ENCODE results near the gene SLC35B2.
A peak's percentile ranks its signal among the peaks of the same experiment; 100 is the strongest.

- TF ChIP-seq EZH2 (IDR thresholded peaks at IDR 0.05; ENCODE audit: low read length, missing control alignments) = peak; percentile 93
- TF ChIP-seq, protein P1, sequence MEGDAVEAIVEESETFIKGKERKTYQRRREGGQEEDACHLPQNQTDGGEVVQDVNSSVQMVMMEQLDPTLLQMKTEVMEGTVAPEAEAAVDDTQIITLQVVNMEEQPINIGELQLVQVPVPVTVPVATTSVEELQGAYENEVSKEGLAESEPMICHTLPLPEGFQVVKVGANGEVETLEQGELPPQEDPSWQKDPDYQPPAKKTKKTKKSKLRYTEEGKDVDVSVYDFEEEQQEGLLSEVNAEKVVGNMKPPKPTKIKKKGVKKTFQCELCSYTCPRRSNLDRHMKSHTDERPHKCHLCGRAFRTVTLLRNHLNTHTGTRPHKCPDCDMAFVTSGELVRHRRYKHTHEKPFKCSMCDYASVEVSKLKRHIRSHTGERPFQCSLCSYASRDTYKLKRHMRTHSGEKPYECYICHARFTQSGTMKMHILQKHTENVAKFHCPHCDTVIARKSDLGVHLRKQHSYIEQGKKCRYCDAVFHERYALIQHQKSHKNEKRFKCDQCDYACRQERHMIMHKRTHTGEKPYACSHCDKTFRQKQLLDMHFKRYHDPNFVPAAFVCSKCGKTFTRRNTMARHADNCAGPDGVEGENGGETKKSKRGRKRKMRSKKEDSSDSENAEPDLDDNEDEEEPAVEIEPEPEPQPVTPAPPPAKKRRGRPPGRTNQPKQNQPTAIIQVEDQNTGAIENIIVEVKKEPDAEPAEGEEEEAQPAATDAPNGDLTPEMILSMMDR (conservative IDR thresholded peaks at IDR 0.05 in 1 of 2, IDR thresholded peaks at IDR 0.05 in 1 of 2; ENCODE audit: low read depth in 1 of 2, low read length in 2 of 2) = no peak
These were observed 14.0 kb upstream of the SLC35B2 start for GRCh38 chr6:44271406-44271723.
